ENCODE results near the gene PLEKHH1. TPM values are rescaled to one million over a fixed set of nuclear protein-coding genes. Genes with fewer than 3 reads are reported as not detected.

Gene PLEKHH1
- total and polyA plus RNA-seq, 2 experiments from 2014 or later: 14.7 to 33.9 TPM

- Histone ChIP-seq H3K27ac (ENCODE audit: low read depth) (no peak overlapping the region), H3K36me3 (ENCODE audit: insufficient read depth) (peaks cover 3% of the 10 kb centered on the region; the same call in 1 of the 2 replicates), H3K4me2 (no peak overlapping the region), H3K4me3 (no peak overlapping the region), H3K4me1 (ENCODE audit: insufficient read depth) (no peaks in the 10 kb centered on the region), H3F3A (replicated peaks; ENCODE audit: low read depth) (no peaks in the 10 kb centered on the region), H3K79me2 (replicated peaks; ENCODE audit: insufficient read depth) (no peaks in the 10 kb centered on the region), H3K9me2 (ENCODE audit: insufficient read depth) (no peaks in the 10 kb centered on the region), H3K27me3 (ENCODE audit: insufficient read depth) (no peaks in the 10 kb centered on the region), H2AFZ (no peak overlapping the region), H4K20me1 (replicated peaks; ENCODE audit: insufficient read depth) (peaks cover 20% of the 10 kb centered on the region)
- TF ChIP-seq ZNF462 (CRISPR knock-in tag; IDR thresholded peaks at IDR 0.05) (no peak), ZNF114 (CRISPR knock-in tag; IDR thresholded peaks at IDR 0.05) (no peak), EZH2 (IDR thresholded peaks at IDR 0.05; ENCODE audit: low read depth, unreplicated experiment) (no peak), JUNB (IDR thresholded peaks at IDR 0.05; ENCODE audit: unreplicated experiment) (no peak), NANOG (IDR thresholded peaks at IDR 0.05; ENCODE audit: borderline replicate concordance) (no peak)
- no peaks in the 10 kb centered on the region for H3K4me1 Mint-ChIP-seq
- H3K9me3 Mint-ChIP-seq: no peaks in the 10 kb centered on the region
- peaks cover 7% of the 10 kb centered on the region; the same call in 2 of the 3 replicates for H3K36me3 Mint-ChIP-seq (ENCODE audit: low read depth)
- no peak overlapping the region for H3K4me3 Mint-ChIP-seq
- H3K27me3 Mint-ChIP-seq (ENCODE audit: insufficient read depth, low read depth, poor library complexity): peaks cover 3% of the 10 kb centered on the region
- H3K27ac Mint-ChIP-seq: no peak overlapping the region
- DNase-seq (ENCODE audit: low spot score) (no peak), ATAC-seq (no peak)
Observed at GRCh38 chr14:67638642-67639041, 105.6 kb downstream of the PLEKHH1 start.

Small RNA genes within 50 kb of the gene (small RNA-seq; reads per million reads assigned to genes)
- gene AL132640.3 (ENCODE audit: low replicate concordance) (not detected), gene RF00019 (ENCODE audit: low replicate concordance) (not detected)

Other genes starting within 250 kb of the PLEKHH1 start
- 61.5 and 74.2 TPM in 2 replicates for gene ATP6V1D, start 173.5 kb upstream of the PLEKHH1 start, total RNA-seq (2014; rRNA removed; shearing (Covaris generic))
- 87.8 and 105 TPM in 2 replicates for gene ATP6V1D, start 173.5 kb upstream of the PLEKHH1 start, polyA plus RNA-seq (2016; fragmentation: Nextera tagmentation; extraction: Ambion mirVana)
- gene EIF2S1, start 173.0 kb upstream of the PLEKHH1 start, total RNA-seq (2014; rRNA removed; shearing (Covaris generic)): 123 and 170 TPM in 2 replicates
- 63.7 and 121 TPM in 2 replicates for gene EIF2S1, start 173.0 kb upstream of the PLEKHH1 start, polyA plus RNA-seq (2016; fragmentation: Nextera tagmentation; extraction: Ambion mirVana)
- gene PLEK2, start 121.1 kb upstream of the PLEKHH1 start, total RNA-seq (2014; rRNA removed; shearing (Covaris generic)): 1.0 TPM in 1 of 2 replicates, not detected in the other
- 0.61 and 2.2 TPM in 2 replicates for gene PLEK2, start 121.1 kb upstream of the PLEKHH1 start, polyA plus RNA-seq (2016; fragmentation: Nextera tagmentation; extraction: Ambion mirVana)
- gene TMEM229B, start 44.6 kb upstream of the PLEKHH1 start, total RNA-seq (2014; rRNA removed; shearing (Covaris generic)): 1.6 and 2.4 TPM in 2 replicates
- gene TMEM229B, start 44.6 kb upstream of the PLEKHH1 start, polyA plus RNA-seq (2016; fragmentation: Nextera tagmentation; extraction: Ambion mirVana): 0.42 TPM in 1 of 2 replicates, not detected in the other
- gene PIGH, start 67.0 kb downstream of the PLEKHH1 start, total RNA-seq (2014; rRNA removed; shearing (Covaris generic)): 6.1 and 8.7 TPM in 2 replicates
- 8.2 and 9.3 TPM in 2 replicates for gene PIGH, start 67.0 kb downstream of the PLEKHH1 start, polyA plus RNA-seq (2016; fragmentation: Nextera tagmentation; extraction: Ambion mirVana)
- gene ARG2, start 86.6 kb downstream of the PLEKHH1 start, total RNA-seq (2014; rRNA removed; shearing (Covaris generic)): 67.2 and 69.4 TPM in 2 replicates
- gene ARG2, start 86.6 kb downstream of the PLEKHH1 start, polyA plus RNA-seq (2016; fragmentation: Nextera tagmentation; extraction: Ambion mirVana): 38.6 and 42.7 TPM in 2 replicates
- gene VTI1B, start 141.3 kb downstream of the PLEKHH1 start, total RNA-seq (2014; rRNA removed; shearing (Covaris generic)): 44.5 and 44.7 TPM in 2 replicates
- gene VTI1B, start 141.3 kb downstream of the PLEKHH1 start, polyA plus RNA-seq (2016; fragmentation: Nextera tagmentation; extraction: Ambion mirVana): 90.2 and 96.1 TPM in 2 replicates
- gene RDH11, start 162.5 kb downstream of the PLEKHH1 start, total RNA-seq (2014; rRNA removed; shearing (Covaris generic)): 139 and 142 TPM in 2 replicates
- gene RDH11, start 162.5 kb downstream of the PLEKHH1 start, polyA plus RNA-seq (2016; fragmentation: Nextera tagmentation; extraction: Ambion mirVana): 83.5 and 95.2 TPM in 2 replicates
- 0.28 and 0.54 TPM in 2 replicates for gene RDH12, start 168.6 kb downstream of the PLEKHH1 start, total RNA-seq (2014; rRNA removed; shearing (Covaris generic))
- 1.6 and 1.7 TPM in 2 replicates for gene RDH12, start 168.6 kb downstream of the PLEKHH1 start, polyA plus RNA-seq (2016; fragmentation: Nextera tagmentation; extraction: Ambion mirVana)

All from GM23338 (cell line).